GM10248 (cell line): ENCODE measurements around the gene KCNJ3.

Experiments used
- CTCF ChIA-PET: fragments of 300-600 bp; sonication (Branson Sonifier 250); formaldehyde crosslinking; extraction: SDS; loops from one replicate; lab custom pipeline; 2021; ENCODE audit warnings: antibody characterized with exemption; lab: Yijun Ruan, JAX
- POLR2A ChIA-PET: fragments of 350-650 bp; sonication (Branson Sonifier 250); formaldehyde crosslinking; extraction: SDS; loops from one replicate; lab custom pipeline; 2020; ENCODE audit warnings: antibody characterized with exemption; lab: Yijun Ruan, JAX
- DNase-seq: peaks from one replicate; pipeline ENCODE4 v3.0.0; 2012; ENCODE audit errors: extremely low spot score
- CTCF ChIP-seq: IDR thresholded peaks from 2 replicates; pipeline ENCODE4 v1.5.1; 2012; ENCODE audit warnings: mild to moderate bottlenecking, low read depth; ENCODE audit errors: extremely low read depth, missing control alignments, control extremely low read depth

The KCNJ3 gene

GRCh38 chr2:154898269-154898668, 199.8 kb downstream of the KCNJ3 start:
- CTCF ChIA-PET, result no interaction called here
- POLR2A ChIA-PET, result no interaction called here
- no peak for TF ChIP-seq CTCF
- DNase-seq, result no peak

DNA sequence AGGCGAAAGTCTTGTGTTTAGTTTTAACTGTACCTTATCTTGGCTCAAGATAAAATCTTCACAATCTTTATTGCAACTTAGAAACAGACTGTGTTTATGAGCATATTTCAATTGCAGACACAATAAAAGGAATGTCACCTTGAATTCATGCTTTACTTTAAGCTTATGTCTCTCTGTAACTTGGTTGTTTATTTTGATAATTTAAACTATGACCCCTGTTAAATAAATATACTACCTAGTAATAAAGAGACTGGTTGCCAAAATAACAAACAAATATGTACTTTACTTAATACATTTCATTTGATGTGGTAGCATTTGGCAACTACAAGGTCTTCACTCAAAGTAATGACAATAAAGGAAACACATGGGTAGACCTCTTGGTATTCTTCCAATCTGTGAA, 202.6 kb downstream of the KCNJ3 start:
- CTCF ChIA-PET, result no interaction called here
- no peak for DNase-seq
- TF ChIP-seq CTCF, result no peak
- POLR2A ChIA-PET, result no interaction called here
